ENCODE measurements around the gene MEIS2. TPM values are rescaled to one million over a fixed set of nuclear protein-coding genes. Genes with fewer than 3 reads are reported as not detected.
"Not testable (repeated sequence)": the region's sequence is repeated elsewhere in the genome, so short reads cannot be mapped to it uniquely, and the experiment has no call there.

MEIS2 gene
- total RNA-seq, 1 experiment from 2014 or later = 9.3 TPM

GRCh38 chr15:36992454-36992853 is 107.9 kb downstream of the MEIS2 start:
- H3K4me3 ChIP-seq (ENCODE audit: low read depth, low read length, poor library complexity, severe bottlenecking) = no peak overlapping the region
- BruUV-seq (replicated peaks) = no TSS peak
- TF ChIP-seq EZH2 (IDR thresholded peaks at IDR 0.05; ENCODE audit: borderline replicate concordance, low read depth, low read length, poor library complexity, severe bottlenecking) = no peak
- no peak for TF ChIP-seq CTCF (conservative IDR thresholded peaks at IDR 0.05; ENCODE audit: low read depth, low read length)
- no peaks in the 10 kb centered on the region for H3K36me3 ChIP-seq (ENCODE audit: insufficient read depth, low read length, poor library complexity, severe bottlenecking)
- H3K27me3 ChIP-seq (replicated peaks; ENCODE audit: insufficient read depth, low read depth, low read length, poor library complexity) = no peaks in the 10 kb centered on the region
- CTCF ChIA-PET = no interaction called here
- H3K4me1 ChIP-seq (ENCODE audit: insufficient read depth, low read length, poor library complexity, severe bottlenecking) = no peaks in the 10 kb centered on the region
- intact Hi-C loops (cut with micrococcal nuclease; ENCODE audit: unreplicated experiment) = no loop called here
- POLR2A ChIA-PET (ENCODE audit: low non-redundant PET) = no interaction called here
- H3K9me3 ChIP-seq (ENCODE audit: low read depth, low read length, poor library complexity, severe bottlenecking) = no peaks in the 10 kb centered on the region
- H3K27ac ChIP-seq (ENCODE audit: low read depth, low read length, poor library complexity, severe bottlenecking) = no peak overlapping the region
- DNase-seq (ENCODE audit: low spot score) = no peak

GRCh38 chr15:36988947-36989346 is 111.4 kb downstream of the MEIS2 start:
- Histone ChIP-seq H3K4me3 (ENCODE audit: low read depth, low read length, poor library complexity, severe bottlenecking) (no peak overlapping the region), H3K27ac (ENCODE audit: low read depth, low read length, poor library complexity, severe bottlenecking) (no peak overlapping the region), H3K9me3 (ENCODE audit: low read depth, low read length, poor library complexity, severe bottlenecking) (no peaks in the 10 kb centered on the region), H3K36me3 (ENCODE audit: insufficient read depth, low read length, poor library complexity, severe bottlenecking) (no peaks in the 10 kb centered on the region), H3K27me3 (replicated peaks; ENCODE audit: insufficient read depth, low read depth, low read length, poor library complexity) (no peaks in the 10 kb centered on the region), H3K4me1 (ENCODE audit: insufficient read depth, low read length, poor library complexity, severe bottlenecking) (no peaks in the 10 kb centered on the region)
- no TSS peak for BruUV-seq (replicated peaks)
- TF ChIP-seq CTCF (conservative IDR thresholded peaks at IDR 0.05; ENCODE audit: low read depth, low read length) (no peak), EZH2 (IDR thresholded peaks at IDR 0.05; ENCODE audit: borderline replicate concordance, low read depth, low read length, poor library complexity, severe bottlenecking) (no peak)
- no peak for DNase-seq (ENCODE audit: low spot score)
- intact Hi-C loops (cut with micrococcal nuclease; ENCODE audit: unreplicated experiment) = no loop called here
- POLR2A ChIA-PET (ENCODE audit: low non-redundant PET) = no interaction called here
- CTCF ChIA-PET = no interaction called here

- Histone ChIP-seq H3K4me1 (ENCODE audit: insufficient read depth, low read length, poor library complexity, severe bottlenecking) (no peaks in the 10 kb centered on the region), H3K36me3 (ENCODE audit: insufficient read depth, low read length, poor library complexity, severe bottlenecking) (no peaks in the 10 kb centered on the region), H3K27me3 (replicated peaks; ENCODE audit: insufficient read depth, low read depth, low read length, poor library complexity) (no peaks in the 10 kb centered on the region), H3K9me3 (ENCODE audit: low read depth, low read length, poor library complexity, severe bottlenecking) (peaks cover 4% of the 10 kb centered on the region), H3K27ac (ENCODE audit: low read depth, low read length, poor library complexity, severe bottlenecking) (no peak overlapping the region), H3K4me3 (ENCODE audit: low read depth, low read length, poor library complexity, severe bottlenecking) (no peak overlapping the region)
- intact Hi-C loops (cut with micrococcal nuclease; ENCODE audit: unreplicated experiment) = no loop called here
- ChIA-PET POLR2A (ENCODE audit: low non-redundant PET) (no interaction called here), CTCF (no interaction called here)
- TF ChIP-seq EZH2 (IDR thresholded peaks at IDR 0.05; ENCODE audit: borderline replicate concordance, low read depth, low read length, poor library complexity, severe bottlenecking) = no peak
- TF ChIP-seq CTCF (conservative IDR thresholded peaks at IDR 0.05; ENCODE audit: low read depth, low read length) = no peak
- BruUV-seq (replicated peaks) = no TSS peak
- DNase-seq (ENCODE audit: low spot score) = no peak
Measured at GRCh38 chr15:36982430-36982829, 117.9 kb downstream of the MEIS2 start.

GRCh38 chr15:36980281-36980680 is 120.1 kb downstream of the MEIS2 start:
- H3K4me3 ChIP-seq (ENCODE audit: low read depth, low read length, poor library complexity, severe bottlenecking); H3K36me3 ChIP-seq (ENCODE audit: insufficient read depth, low read length, poor library complexity, severe bottlenecking); DNase-seq (ENCODE audit: low spot score); intact Hi-C loops (cut with micrococcal nuclease; ENCODE audit: unreplicated experiment); H3K27me3 ChIP-seq (replicated peaks; ENCODE audit: insufficient read depth, low read depth, low read length, poor library complexity); CTCF ChIA-PET; POLR2A ChIA-PET (ENCODE audit: low non-redundant PET); H3K27ac ChIP-seq (ENCODE audit: low read depth, low read length, poor library complexity, severe bottlenecking); BruUV-seq (replicated peaks); H3K9me3 ChIP-seq (ENCODE audit: low read depth, low read length, poor library complexity, severe bottlenecking); H3K4me1 ChIP-seq (ENCODE audit: insufficient read depth, low read length, poor library complexity, severe bottlenecking): not testable (repeated sequence)

Measured in A673 (cell line).